GM19397 (cell line): ENCODE results near the gene ANKRD37.
"Not testable (repeated sequence)": the region's sequence is repeated elsewhere in the genome, so short reads cannot be mapped to it uniquely, and the experiment has no call there.

Experiments used
- ATAC-seq: cut with Tn5 transposase; IDR thresholded peaks from one replicate; pipeline ENCODE4 v1.9.1; 2021; ENCODE audit warnings: mild to moderate bottlenecking, moderate library complexity; ENCODE audit not compliant: unreplicated experiment

ANKRD37 gene

GRCh38 chr4:185396724-185397385, at the start of gene ANKRD37:
ANKRD37 (plus strand) TSS chr4:185396841; CDS start chr4:185396924, 83 bp downstream.
- no peak for ATAC-seq

GRCh38 chr4:185346975-185347601, 49.6 kb upstream of the ANKRD37 start:
- ATAC-seq = no peak

- no peak for ATAC-seq
These were observed 45.0 kb upstream of the ANKRD37 start for GRCh38 chr4:185351691-185352090.

- ATAC-seq = no peak
These were observed 44.4 kb upstream of the ANKRD37 start for GRCh38 chr4:185352202-185352601.

GRCh38 chr4:185352741-185353140, 43.9 kb upstream of the ANKRD37 start:
- no peak for ATAC-seq

GRCh38 chr4:185357211-185357610, 39.4 kb upstream of the ANKRD37 start:
- no peak for ATAC-seq

- ATAC-seq = no peak
These were observed 38.8 kb upstream of the ANKRD37 start for GRCh38 chr4:185357733-185358440.

GRCh38 chr4:185358514-185358913, 38.1 kb upstream of the ANKRD37 start:
- ATAC-seq = no peak

- no peak for ATAC-seq
These were observed 37.7 kb upstream of the ANKRD37 start for GRCh38 chr4:185358959-185359358.

- no peak for ATAC-seq
These were observed 36.7 kb upstream of the ANKRD37 start for GRCh38 chr4:185359767-185360446.

GRCh38 chr4:185361872-185362271, 34.8 kb upstream of the ANKRD37 start:
- no peak for ATAC-seq

- not testable (repeated sequence) for ATAC-seq
These were observed 34.1 kb upstream of the ANKRD37 start for GRCh38 chr4:185362570-185362969.

GRCh38 chr4:185363251-185363650, 33.4 kb upstream of the ANKRD37 start:
- ATAC-seq = no peak

- ATAC-seq = no peak
These were observed 31.8 kb upstream of the ANKRD37 start for GRCh38 chr4:185364886-185365285.

GRCh38 chr4:185369731-185370130, 26.9 kb upstream of the ANKRD37 start:
- ATAC-seq = no peak

GRCh38 chr4:185370268-185370949, 26.2 kb upstream of the ANKRD37 start:
- no peak for ATAC-seq

- no peak for ATAC-seq
These were observed 24.9 kb upstream of the ANKRD37 start for GRCh38 chr4:185371702-185372101.

- ATAC-seq = no peak
These were observed 22.6 kb upstream of the ANKRD37 start for GRCh38 chr4:185374027-185374426.

- no peak for ATAC-seq
These were observed 22.1 kb upstream of the ANKRD37 start for GRCh38 chr4:185374573-185374972.

- no peak for ATAC-seq
These were observed 18.4 kb upstream of the ANKRD37 start for GRCh38 chr4:185378264-185378663.
